Endothelial cell of umbilical vein (primary cell): ENCODE results near the gene LONP2. TPM values are rescaled to one million over a fixed set of nuclear protein-coding genes. Genes with fewer than 3 reads are reported as not detected.

Experiments
- BruUV-seq: library from RNA; stranded (reverse); fragments of 400-500 nt; replicated peaks from 2 replicates; lab custom pipeline; 2021; lab: Mats Ljungman, UMichigan
- CTCF ChIA-PET: fragments of 300-600, 350-600 bp; sonication (Branson Sonifier 250); formaldehyde crosslinking; loops from one replicate; lab custom pipeline; 2021; ENCODE audit warnings: antibody characterized with exemption, inconsistent platforms; lab: Charles Lee
- POLR2A ChIA-PET: fragments of 300-600, 350-600 bp; sonication (Branson Sonifier 250); formaldehyde crosslinking; loops from one replicate; lab custom pipeline; 2021; ENCODE audit warnings: antibody characterized with exemption, inconsistent platforms; lab: Charles Lee
- DNase-seq: peaks from one replicate; pipeline ENCODE4 v3.0.0-alpha.2; 2011; ENCODE audit warnings: low read depth, low spot score
- FAIRE-seq: peaks from 2 replicates; lab custom pipeline; 2011; peaks lifted over from hg19 to GRCh38; lab: Jason Lieb, UNC
- H2AFZ ChIP-seq: 2 replicates; pipeline ENCODE4 v1.6.0; 2012; ENCODE audit warnings: low read depth, low read length, control low read depth, inconsistent platforms
- H3K27ac ChIP-seq: 2 replicates; pipeline ENCODE4 v1.5.1; 2011; ENCODE audit warnings: low read depth, mild to moderate bottlenecking, control low read depth, low read length, moderate library complexity; ENCODE audit not compliant: insufficient read depth
- H3K27me3 ChIP-seq, 2 experiments: 2 replicates each; pipeline versions ENCODE4 v1.6.0 to v1.6.1; 2011; ENCODE audit warnings: low read length in 2 of 2, mixed read lengths in 1 of 2; ENCODE audit not compliant: control insufficient read depth in 2 of 2, insufficient read depth in 2 of 2
- H3K36me3 ChIP-seq, 2 experiments: 2 replicates in 1 of 2; 3 replicates in 1 of 2; pipeline ENCODE4 v1.5.1; 2011; ENCODE audit warnings: low read length in 2 of 2, mild to moderate bottlenecking in 1 of 2, moderate library complexity in 1 of 2; ENCODE audit not compliant: control insufficient read depth in 2 of 2, insufficient read depth in 2 of 2; ENCODE audit errors: extremely low read depth in 1 of 2
- H3K4me1 ChIP-seq: 3 replicates; pipeline ENCODE4 v1.5.1; 2011; ENCODE audit warnings: mild to moderate bottlenecking, low read length; ENCODE audit not compliant: control insufficient read depth, insufficient read depth; ENCODE audit errors: extremely low read depth
- H3K4me2 ChIP-seq: 2 replicates; pipeline ENCODE4 v1.6.1; 2011; ENCODE audit warnings: low read length, control low read depth, mixed read lengths; ENCODE audit not compliant: insufficient read depth
- H3K4me3 ChIP-seq, 3 experiments: fragments of 200-600 bp in 1 of 3; sonication (generic), shearing (Covaris generic) in 1 of 3; replicated peaks in 1 of 3; 2 replicates each; pipeline ENCODE4 v1.5.1; 2011 to 2016; ENCODE audit warnings: control low read depth in 3 of 3, low read length in 3 of 3, mild to moderate bottlenecking in 2 of 3, inconsistent platforms in 1 of 3, low read depth in 1 of 3, moderate library complexity in 1 of 3; ENCODE audit not compliant: insufficient read depth in 1 of 3
- H3K79me2 ChIP-seq: 2 replicates; pipeline ENCODE4 v1.6.0; 2012; ENCODE audit warnings: low read length, inconsistent platforms; ENCODE audit not compliant: control insufficient read depth, insufficient read depth
- H3K9ac ChIP-seq: replicated peaks from 2 replicates; pipeline ENCODE3; 2011; ENCODE audit warnings: low read length, control low read depth; ENCODE audit not compliant: insufficient read depth; ENCODE audit errors: extremely low read depth
- H3K9me1 ChIP-seq: replicated peaks from 3 replicates; pipeline ENCODE4 v1.6.0; 2011; ENCODE audit warnings: mild to moderate bottlenecking, low read length; ENCODE audit not compliant: control insufficient read depth, insufficient read depth; ENCODE audit errors: extremely low read depth
- H3K9me3 ChIP-seq: replicated peaks from 2 replicates; pipeline ENCODE4 v1.5.1; 2012; ENCODE audit warnings: low read length, inconsistent platforms; ENCODE audit not compliant: control insufficient read depth, insufficient read depth
- H4K20me1 ChIP-seq: replicated peaks from 2 replicates; pipeline ENCODE3; 2011; ENCODE audit warnings: mild to moderate bottlenecking, low read length; ENCODE audit not compliant: control insufficient read depth, insufficient read depth; ENCODE audit errors: extremely low read depth
- CTCF ChIP-seq, 2 donors: IDR thresholded peaks; 1 replicate in 1 of 2; 2 replicates in 1 of 2; pipeline ENCODE4 v1.5.1; 2011; ENCODE audit warnings: low read length in 2 of 2, mild to moderate bottlenecking in 2 of 2, moderate library complexity in 2 of 2, control low read depth in 1 of 2, inconsistent platforms in 1 of 2, low read depth in 1 of 2; ENCODE audit not compliant: insufficient read depth in 1 of 2; ENCODE audit errors: extremely low read depth in 1 of 2
- EZH2 ChIP-seq: IDR thresholded peaks from 2 replicates; pipeline ENCODE4 v1.6.1; 2012; ENCODE audit warnings: borderline replicate concordance, low read depth, mild to moderate bottlenecking, moderate library complexity, low read length, inconsistent platforms; ENCODE audit not compliant: severe bottlenecking
- FOS ChIP-seq: IDR thresholded peaks from 2 replicates; pipeline ENCODE4 v1.6.1; 2011; ENCODE audit warnings: mild to moderate bottlenecking, low read length, moderate library complexity, borderline replicate concordance; ENCODE audit not compliant: insufficient read depth
- GATA2 ChIP-seq: IDR thresholded peaks from 2 replicates; pipeline ENCODE4 v1.7.0; 2011; ENCODE audit warnings: low read depth, mild to moderate bottlenecking, moderate library complexity, mixed read lengths, low read length; ENCODE audit not compliant: insufficient read length, insufficient read depth
- JUN ChIP-seq: IDR thresholded peaks from 2 replicates; pipeline ENCODE4 v1.6.1; 2011; ENCODE audit warnings: borderline replicate concordance, low read depth; ENCODE audit not compliant: insufficient read length, insufficient read depth
- MAX ChIP-seq: IDR thresholded peaks from 2 replicates; pipeline ENCODE4 v1.6.1; 2011; ENCODE audit not compliant: insufficient read depth, insufficient read length
- MYC ChIP-seq: IDR thresholded peaks from one replicate; pipeline ENCODE4 v1.6.1; 2011; ENCODE audit warnings: mild to moderate bottlenecking, low read depth, low read length
- POLR2A ChIP-seq: IDR thresholded peaks from 2 replicates; pipeline ENCODE4 v1.6.1; 2012; ENCODE audit warnings: low read depth, mild to moderate bottlenecking, control low read depth, low read length
- POLR2AphosphoS5 ChIP-seq: IDR thresholded peaks from 2 replicates; pipeline ENCODE4 v1.6.1; 2012; ENCODE audit warnings: low read depth, mild to moderate bottlenecking, control low read depth, low read length, moderate library complexity; ENCODE audit not compliant: insufficient read depth
- dilution Hi-C: fragments of 300-500 bp; cut with MboI; formaldehyde crosslinking; loops from one replicate; pipeline ENCODE4 v1.15.0; 2019; ENCODE audit warnings: low sequenced_read_pairs; ENCODE audit not compliant: extremely low pct_ligation_motif_present
- intact Hi-C: fragments of 100-400 bp; cut with micrococcal nuclease; formaldehyde crosslinking; loops from one replicate; pipeline ENCODE4 v1.10.0; 2022
- polyA plus RNA-seq, 4 experiments: library from polyadenylated mRNA; depleted of rRNA in 3 of 4; stranded (reverse) in 3 of 4; unstranded in 1 of 4; fragments of >200 nt; gene quantifications; 2 replicates each; pipeline versions ENCODE4 v1.2.1 to v1.2.3, GENCODE V29; 2011 to 2012; ENCODE audit warnings: missing spikeins in 1 of 4
- total RNA-seq: library from RNA; stranded (reverse); gene quantifications from 2 replicates; pipeline ENCODE4 v1.2.3, GENCODE V29; 2021

The LONP2 gene
- total and polyA plus RNA-seq, 2 donors (not counting 3 experiments of a cell fraction or from before 2014, with no cell fraction given), result 13.5 to 38.4 TPM

- peaks cover 3 to 9% of the 10 kb centered on the region in 2 experiments for H3K36me3 ChIP-seq
- CTCF ChIA-PET, result no interaction called here
- no peak overlapping the region for H3K27ac ChIP-seq
- no peak for TF ChIP-seq MAX
- TF ChIP-seq CTCF (IDR thresholded peaks at IDR 0.05; ENCODE audit: extremely low read depth in 1 of 2, insufficient read depth in 1 of 2, low read depth in 1 of 2, low read length in 2 of 2), result no peak
- no peak for TF ChIP-seq MYC
- no peak for TF ChIP-seq FOS
- TF ChIP-seq EZH2, result no peak
- no peak for TF ChIP-seq POLR2A
- TF ChIP-seq JUN, result no peak
- TF ChIP-seq POLR2AphosphoS5, result no peak
- no peak for TF ChIP-seq GATA2
- dilution Hi-C loops, result no loop called here
- POLR2A ChIA-PET, result no interaction called here
- no peak for FAIRE-seq
- no peak overlapping the region for H3K9ac ChIP-seq
- H3K4me1 ChIP-seq, result no peaks in the 10 kb centered on the region
- no peak for DNase-seq
- H4K20me1 ChIP-seq, result no peaks in the 10 kb centered on the region
- no peaks in the 10 kb centered on the region for H3K9me1 ChIP-seq
- BruUV-seq, result no TSS peak
- no peaks in the 10 kb centered on the region for H3K9me3 ChIP-seq
- H3K4me3 ChIP-seq, result no peak overlapping the region
- no peaks in the 10 kb centered on the region for H3K27me3 ChIP-seq
- H3K79me2 ChIP-seq, result no peaks in the 10 kb centered on the region
- intact Hi-C loops, result no loop called here
- H2AFZ ChIP-seq, result no peak overlapping the region
- no peak overlapping the region for H3K4me2 ChIP-seq
Measured at GRCh38 chr16:48261569-48261968, 17.5 kb downstream of the LONP2 start.
